ENCODE results near the gene FAM131B. TPM values are rescaled to one million over a fixed set of nuclear protein-coding genes. Genes with fewer than 3 reads are reported as not detected.

Gene FAM131B
- total and polyA plus RNA-seq, 2 of the 8 experiments (the other 6 are each of a cell fraction or from before 2014, with no cell fraction given), result 23.1 to 38.2 TPM

- TF ChIP-seq TEAD4 (IDR thresholded peaks at IDR 0.05; ENCODE audit: low read depth, low read length) (no peak), CHD1 (IDR thresholded peaks at IDR 0.05; ENCODE audit: low read depth, low read length) (no peak), RNF2 (IDR thresholded peaks at IDR 0.05; ENCODE audit: borderline replicate concordance, low read depth, low read length, missing control alignments, poor library complexity, severe bottlenecking) (no peak)
These were observed 16.5 kb downstream of the FAM131B start (continued) for GRCh38 chr7:143346018-143346417.
